HG03571 (cell line): ENCODE results near the gene NOX1.

Experiments used
- ATAC-seq: cut with Tn5 transposase; IDR thresholded peaks from one replicate; pipeline ENCODE4 v1.9.1; 2021; ENCODE audit not compliant: unreplicated experiment

Gene NOX1

GRCh38 chrX:100874325-100874724 is at the start of gene NOX1:
Gene NOX1, minus strand, starts transcription at chrX:100874359. Its CDS starts 220 bp downstream, at chrX:100874139.
- no peak for ATAC-seq

- no peak for ATAC-seq
These were observed 41.4 kb upstream of the NOX1 start for GRCh38 chrX:100915562-100915961.

DNA sequence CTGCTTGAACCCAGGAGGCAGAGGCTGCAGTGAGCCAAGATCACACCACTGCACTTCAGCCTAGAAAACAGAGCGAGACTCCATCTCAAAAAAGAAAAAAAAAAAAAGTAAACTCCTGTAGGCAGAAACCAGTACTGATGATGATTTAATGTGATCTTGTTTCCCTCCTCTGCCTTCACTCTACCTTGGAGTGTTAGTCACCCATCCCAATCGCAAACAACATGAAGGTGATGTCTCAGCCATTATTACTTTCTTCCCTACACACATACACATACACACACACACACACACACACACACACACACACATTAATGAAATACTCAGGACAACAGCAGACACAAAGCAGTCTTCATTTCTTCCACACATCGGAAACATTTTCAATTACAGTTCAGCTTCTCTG is 39.0 kb upstream of the NOX1 start:
- ATAC-seq, result no peak

DNA sequence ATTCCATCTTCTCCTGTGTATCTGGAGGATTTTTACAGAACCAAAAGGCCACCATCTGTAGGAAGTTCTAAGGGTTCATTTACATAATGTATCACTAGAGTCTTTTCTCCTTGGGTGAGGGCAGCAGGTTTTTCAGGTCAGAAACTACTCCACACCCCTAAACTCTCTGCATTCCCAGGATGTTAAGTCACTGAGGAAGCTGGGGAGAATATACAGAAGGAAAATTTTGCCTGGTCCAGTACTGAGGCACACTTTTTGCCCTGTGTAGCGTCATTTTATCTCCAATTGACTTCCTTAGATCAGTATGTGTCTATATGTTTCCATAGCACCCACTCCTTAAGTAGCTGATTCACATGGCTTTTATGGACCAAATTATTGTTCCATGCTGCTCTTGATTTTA is 37.6 kb upstream of the NOX1 start:
- ATAC-seq, result no peak

- no peak for ATAC-seq
These were observed 31.5 kb upstream of the NOX1 start for GRCh38 chrX:100905620-100906019.

DNA sequence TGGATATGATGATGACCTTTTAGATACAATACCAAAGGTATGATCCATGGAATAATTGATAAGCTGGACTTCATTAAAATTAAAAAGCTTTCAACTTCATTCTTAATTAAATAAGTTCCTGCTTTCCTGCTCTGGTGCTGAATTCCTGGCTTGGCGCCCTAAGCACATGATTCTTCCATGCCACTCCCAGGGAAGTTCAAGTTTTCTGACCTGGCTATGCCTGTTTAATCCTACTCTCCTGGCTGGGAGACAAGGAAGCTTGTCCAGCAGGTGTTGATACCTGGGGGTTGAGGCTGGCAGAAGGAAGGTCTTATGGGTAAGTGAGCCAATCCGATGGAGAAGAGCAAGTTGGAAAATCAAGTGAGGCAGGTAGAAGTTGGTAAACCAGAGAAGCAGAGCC is 30.3 kb upstream of the NOX1 start:
- ATAC-seq, result no peak

DNA sequence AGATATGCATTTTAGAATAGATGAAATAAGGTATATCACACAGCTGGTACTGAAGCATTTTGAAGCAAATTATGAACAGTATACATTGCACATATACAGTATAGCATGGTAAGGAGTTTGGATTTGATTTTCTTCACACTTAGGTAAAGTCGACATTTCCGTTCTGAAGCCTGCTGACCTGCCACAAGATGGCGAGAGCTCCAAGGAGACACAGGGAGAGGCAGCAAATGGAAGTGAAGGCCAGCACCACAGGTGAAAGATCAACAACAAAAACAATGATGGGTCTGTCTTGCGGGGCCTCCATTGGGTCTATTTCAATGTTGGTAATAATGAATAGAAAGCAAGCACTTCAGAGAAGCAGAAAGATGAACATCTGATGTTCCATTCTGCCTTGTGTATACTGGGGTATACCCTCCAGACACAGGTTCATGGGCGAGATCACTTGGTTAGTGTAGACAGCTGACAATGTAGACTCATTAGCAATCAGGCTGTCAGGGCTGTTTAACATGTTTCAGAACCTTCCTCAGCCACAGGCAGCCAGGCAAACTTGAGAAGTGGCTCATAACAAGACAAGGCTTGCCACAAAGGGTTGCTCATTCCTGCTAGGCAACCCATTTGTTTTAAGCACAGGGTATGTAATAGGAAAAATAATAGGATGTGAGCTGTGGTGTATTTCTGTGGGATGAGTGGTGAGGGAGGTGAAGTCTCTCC is 21.4 kb upstream of the NOX1 start:
- ATAC-seq, result no peak

- ATAC-seq, result no peak
These were observed 9.5 kb upstream of the NOX1 start for GRCh38 chrX:100883654-100884053.

DNA sequence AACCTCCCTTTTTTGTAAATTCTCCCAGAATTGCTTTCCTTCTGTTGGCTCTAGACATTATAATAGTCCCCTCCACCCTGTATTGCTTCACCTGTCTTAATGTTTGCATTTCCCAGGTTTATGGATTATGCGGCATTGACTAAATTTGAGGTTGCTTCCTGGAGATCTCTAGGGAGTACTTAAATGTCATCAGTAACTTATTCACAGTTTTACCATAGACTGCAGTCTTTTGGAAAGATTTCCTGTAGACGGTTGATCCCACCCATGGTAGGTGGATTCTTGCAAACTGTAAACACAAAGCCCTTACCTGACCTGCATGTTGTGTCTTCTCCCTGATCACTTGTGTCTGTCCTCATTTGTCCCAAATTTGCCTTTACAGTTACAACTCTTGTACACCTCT is 6.2 kb upstream of the NOX1 start:
- ATAC-seq, result no peak

DNA sequence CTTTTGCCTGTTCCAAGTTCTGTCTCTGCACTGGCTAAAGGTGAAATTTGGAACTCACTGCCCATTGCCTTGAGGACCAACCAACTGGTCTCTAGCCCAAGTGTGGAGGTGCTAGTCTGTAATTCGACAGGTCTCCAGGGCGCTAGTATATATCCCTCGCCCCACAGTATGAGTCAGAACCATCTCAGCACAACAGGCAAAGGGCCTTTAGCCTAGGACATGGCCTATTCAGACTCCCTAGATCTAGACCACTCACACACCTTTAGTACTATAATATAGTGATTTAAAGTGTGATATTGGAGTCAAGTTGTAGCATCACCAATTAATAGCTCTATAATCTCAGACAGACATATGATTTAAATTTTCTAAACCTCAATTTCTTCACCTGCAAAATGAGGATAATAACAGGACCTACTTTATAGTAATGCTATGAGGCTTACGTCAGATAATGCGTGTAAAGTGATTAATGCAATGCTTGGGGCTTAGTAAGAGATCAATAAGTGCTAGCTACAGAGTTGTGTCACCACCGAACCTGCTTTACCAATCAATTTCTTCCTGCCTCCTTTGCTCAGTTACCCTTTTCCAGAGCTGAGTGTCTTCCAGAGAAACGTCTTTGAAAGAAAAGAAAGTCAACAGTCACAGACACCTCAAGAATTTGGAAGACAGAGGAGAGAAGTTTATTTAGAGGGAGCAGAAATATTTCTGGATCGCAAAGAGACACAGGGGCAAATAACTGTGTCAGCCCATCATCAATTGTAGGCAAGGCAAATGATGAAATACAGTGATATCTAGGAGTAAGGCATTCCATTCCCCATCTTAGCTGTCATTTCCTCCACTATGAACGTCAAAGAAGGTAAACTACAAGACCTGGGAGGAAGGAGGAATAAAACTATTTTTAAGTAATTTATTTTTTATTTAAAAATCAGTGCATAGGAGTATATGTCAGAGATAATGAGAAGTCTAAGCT is 2.3 kb downstream of the NOX1 start:
- ATAC-seq, result no peak

DNA sequence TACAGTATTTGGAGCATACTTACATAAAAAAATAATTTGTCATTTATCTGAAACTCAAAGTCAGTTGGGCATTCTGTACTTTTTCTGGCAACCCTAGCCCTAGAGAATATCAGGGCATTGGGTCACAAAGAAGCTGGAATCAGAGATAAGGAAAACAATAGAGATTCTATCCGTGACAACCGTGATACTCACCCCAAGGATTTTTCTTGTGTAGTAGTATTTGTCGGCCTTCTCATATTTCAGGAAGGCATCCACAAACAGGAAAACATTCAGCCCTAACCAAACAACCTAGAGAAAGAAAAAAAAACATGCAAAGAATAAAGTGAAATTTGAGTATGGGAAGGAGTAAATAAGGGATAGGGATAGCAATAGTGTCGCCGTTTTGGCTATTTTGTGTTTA is 3.6 kb downstream of the NOX1 start:
- ATAC-seq, result no peak

DNA sequence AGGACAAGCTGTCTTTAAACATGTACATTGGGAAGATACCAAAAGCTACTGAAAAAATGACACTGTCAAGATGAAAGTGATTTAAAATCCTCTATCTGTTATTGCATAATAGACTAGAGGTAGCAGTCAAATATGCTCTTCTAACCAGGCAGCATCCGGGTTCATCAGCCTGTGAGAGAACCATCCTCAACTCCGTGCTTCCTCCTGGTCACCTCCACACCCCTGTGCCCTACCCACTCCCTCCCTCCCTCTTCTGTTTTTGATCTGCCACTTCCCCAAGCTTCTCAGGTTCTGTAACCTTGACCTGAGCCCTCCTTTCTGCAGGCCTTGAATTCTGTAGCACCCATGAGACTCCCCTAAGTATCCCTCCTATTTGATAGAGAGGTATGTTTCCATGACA is 5.9 kb downstream of the NOX1 start:
- no peak for ATAC-seq

- no peak for ATAC-seq
These were observed 9.3 kb downstream of the NOX1 start for GRCh38 chrX:100864657-100865391.

DNA sequence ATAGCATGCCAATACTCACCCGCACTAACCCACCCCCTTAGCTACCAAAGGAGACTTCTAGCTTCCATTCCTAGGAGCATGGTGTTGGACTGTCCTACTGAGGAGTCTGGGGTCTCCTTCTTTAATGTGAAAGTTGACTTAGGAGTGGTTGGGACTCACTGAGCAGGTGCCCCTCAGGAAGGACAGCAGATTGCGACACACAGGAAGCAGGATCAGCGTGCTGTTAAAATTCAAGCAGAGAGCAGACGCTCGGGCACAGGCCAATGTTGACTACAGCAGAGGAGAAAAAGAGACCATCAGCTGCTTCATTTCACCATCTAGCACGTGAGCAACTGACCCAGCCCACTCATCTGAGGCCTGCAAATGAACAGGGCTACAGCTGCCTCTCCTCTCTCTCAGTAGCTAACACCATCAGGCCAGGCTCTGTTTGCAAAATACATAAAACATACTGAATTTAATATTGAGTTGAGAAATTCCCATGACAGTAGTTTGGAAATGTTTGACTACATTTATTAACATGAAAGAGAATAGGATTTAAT is 10.8 kb downstream of the NOX1 start:
- ATAC-seq, result no peak

GRCh38 chrX:100852810-100853209 is 21.3 kb downstream of the NOX1 start:
- ATAC-seq, result no peak

GRCh38 chrX:100850317-100850716 is 23.8 kb downstream of the NOX1 start:
- ATAC-seq, result no peak

GRCh38 chrX:100831219-100831946 is 42.8 kb downstream of the NOX1 start:
- ATAC-seq, result no peak

DNA sequence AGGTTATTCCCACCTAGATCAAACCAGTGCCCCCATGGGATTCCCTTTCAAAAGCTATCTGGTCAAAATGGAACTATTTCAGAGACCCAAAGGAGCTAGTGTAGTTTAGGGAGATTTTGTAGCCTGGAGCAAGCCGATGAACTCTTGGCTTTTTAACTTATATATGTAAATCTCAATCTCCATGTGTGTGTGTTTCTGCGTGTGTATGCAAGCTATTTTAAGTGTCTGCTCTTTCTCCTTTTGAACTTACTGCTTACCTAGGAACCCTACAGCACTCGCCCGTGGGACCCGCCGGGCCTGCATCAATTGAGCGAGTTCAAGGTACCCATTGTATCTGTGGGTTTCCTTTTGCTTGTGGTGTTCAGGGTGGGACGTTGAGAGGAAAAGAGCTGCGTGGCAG is 43.6 kb downstream of the NOX1 start:
- ATAC-seq, result no peak

DNA sequence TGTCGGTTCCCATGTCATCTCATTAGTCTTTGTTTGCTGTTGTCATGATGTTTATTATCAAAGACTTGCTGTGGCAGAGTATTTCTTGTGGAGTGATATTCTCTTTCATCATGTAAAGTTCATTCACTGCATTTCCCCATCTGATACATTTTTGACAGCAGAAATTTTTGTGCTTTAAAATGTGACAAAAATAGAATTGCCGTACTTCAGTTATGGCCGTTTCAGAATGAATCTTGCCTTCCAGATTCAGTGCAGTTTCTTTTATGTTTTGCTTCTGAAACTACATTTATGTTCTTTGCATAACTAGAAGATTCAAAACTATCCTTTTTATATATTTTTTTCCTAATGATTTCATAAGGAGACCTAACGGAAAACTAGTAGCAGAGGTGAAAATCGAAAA is 44.0 kb downstream of the NOX1 start:
- no peak for ATAC-seq

- peak; percentile 74 for ATAC-seq
These were observed 44.4 kb downstream of the NOX1 start for GRCh38 chrX:100829730-100830129.
